Measurements from ENCODE around the gene CARD9. TPM values are rescaled to one million over a fixed set of nuclear protein-coding genes. Genes with fewer than 3 reads are reported as not detected.

The CARD9 gene
- total RNA-seq, 1 donor from 2014 or later, result not detected

DNA sequence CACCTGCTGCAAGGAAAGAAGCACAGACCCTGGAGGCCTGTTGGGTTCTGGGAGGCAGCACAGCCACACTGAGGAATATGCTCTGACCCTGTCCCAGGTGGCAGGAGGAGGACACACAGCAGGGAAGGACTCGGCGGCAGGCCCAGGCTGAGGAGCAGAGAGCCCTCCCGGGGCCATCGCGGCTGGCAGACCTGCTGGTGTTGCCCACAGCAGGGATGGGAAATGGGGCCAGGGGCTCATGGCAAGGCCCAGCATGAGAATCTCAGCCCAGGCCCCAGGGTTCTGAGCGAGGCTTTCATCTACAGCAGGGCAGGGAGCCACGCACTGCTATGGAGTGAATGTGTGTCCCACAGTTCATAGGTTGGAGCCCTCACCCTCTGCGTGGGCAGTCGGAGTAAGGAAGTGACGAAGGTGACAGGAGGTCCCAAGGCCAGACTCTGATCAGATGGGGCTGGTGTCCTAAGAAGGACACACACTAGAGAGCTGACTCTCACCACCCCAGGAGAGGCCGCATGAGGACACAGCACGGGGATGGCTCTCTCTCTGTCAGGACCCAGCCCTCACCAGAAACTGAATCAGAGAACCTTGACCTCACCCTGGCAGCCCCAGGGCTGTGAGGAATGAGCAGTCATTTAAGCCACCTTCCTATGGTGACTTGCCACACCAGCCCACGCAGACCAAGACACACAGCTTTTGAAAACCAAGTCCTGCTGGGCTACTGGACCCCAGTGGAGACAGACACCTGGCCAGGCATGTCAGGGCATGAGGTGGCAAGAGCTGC is 56.4 kb downstream of the CARD9 start:
- Histone ChIP-seq H3K79me2 (ENCODE audit: low read depth) (no peaks in the 10 kb centered on the region), H4K20me1 (ENCODE audit: low read depth) (no peaks in the 10 kb centered on the region), H3F3A (ENCODE audit: low read depth) (no peaks in the 10 kb centered on the region), H3K36me3 (no peaks in the 10 kb centered on the region), H3K9ac (no peak overlapping the region), H3K4me1 (no peaks in the 10 kb centered on the region), H3K27ac (no peak overlapping the region), H3K4me2 (no peak overlapping the region), H2AFZ (replicated peaks) (no peak overlapping the region), H3K4me3 (no peak overlapping the region), H3K9me3 (ENCODE audit: low read depth) (peaks cover 3% of the 10 kb centered on the region), H3K27me3 (no peaks in the 10 kb centered on the region)
- Mint-ChIP-seq H3K9me3 (peaks cover 22% of the 10 kb centered on the region), H3K36me3 (peaks cover 5% of the 10 kb centered on the region), H3K4me1 (peaks cover 14% of the 10 kb centered on the region), H3K4me3 (peak overlapping the region; percentile 10), H3K27me3 (ENCODE audit: insufficient read depth, low read depth) (peaks cover 13% of the 10 kb centered on the region), H3K27ac (peak overlapping the region; percentile 50)
- DNase-seq (ENCODE audit: low spot score), result no peak
- TF ChIP-seq, protein P1, sequence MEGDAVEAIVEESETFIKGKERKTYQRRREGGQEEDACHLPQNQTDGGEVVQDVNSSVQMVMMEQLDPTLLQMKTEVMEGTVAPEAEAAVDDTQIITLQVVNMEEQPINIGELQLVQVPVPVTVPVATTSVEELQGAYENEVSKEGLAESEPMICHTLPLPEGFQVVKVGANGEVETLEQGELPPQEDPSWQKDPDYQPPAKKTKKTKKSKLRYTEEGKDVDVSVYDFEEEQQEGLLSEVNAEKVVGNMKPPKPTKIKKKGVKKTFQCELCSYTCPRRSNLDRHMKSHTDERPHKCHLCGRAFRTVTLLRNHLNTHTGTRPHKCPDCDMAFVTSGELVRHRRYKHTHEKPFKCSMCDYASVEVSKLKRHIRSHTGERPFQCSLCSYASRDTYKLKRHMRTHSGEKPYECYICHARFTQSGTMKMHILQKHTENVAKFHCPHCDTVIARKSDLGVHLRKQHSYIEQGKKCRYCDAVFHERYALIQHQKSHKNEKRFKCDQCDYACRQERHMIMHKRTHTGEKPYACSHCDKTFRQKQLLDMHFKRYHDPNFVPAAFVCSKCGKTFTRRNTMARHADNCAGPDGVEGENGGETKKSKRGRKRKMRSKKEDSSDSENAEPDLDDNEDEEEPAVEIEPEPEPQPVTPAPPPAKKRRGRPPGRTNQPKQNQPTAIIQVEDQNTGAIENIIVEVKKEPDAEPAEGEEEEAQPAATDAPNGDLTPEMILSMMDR (IDR thresholded peaks at IDR 0.05), result no peak
- TF ChIP-seq EZH2 (IDR thresholded peaks at IDR 0.05) (no peak), EZH2phosphoT487 (IDR thresholded peaks at IDR 0.05) (no peak)

- Mint-ChIP-seq H3K36me3 (peaks cover 5% of the 10 kb centered on the region), H3K4me3 (peak overlapping the region; percentile 21), H3K27ac (peak overlapping the region; percentile 43), H3K9me3 (peaks cover 22% of the 10 kb centered on the region), H3K4me1 (peaks cover 13% of the 10 kb centered on the region), H3K27me3 (ENCODE audit: insufficient read depth, low read depth) (peaks cover 13% of the 10 kb centered on the region)
- Histone ChIP-seq H3K36me3 (no peaks in the 10 kb centered on the region), H4K20me1 (ENCODE audit: low read depth) (no peaks in the 10 kb centered on the region), H3F3A (ENCODE audit: low read depth) (no peaks in the 10 kb centered on the region), H3K4me3 (no peak overlapping the region), H2AFZ (replicated peaks) (no peak overlapping the region), H3K9ac (no peak overlapping the region), H3K27ac (no peak overlapping the region), H3K9me3 (ENCODE audit: low read depth) (peaks cover 3% of the 10 kb centered on the region), H3K27me3 (no peaks in the 10 kb centered on the region), H3K4me1 (no peaks in the 10 kb centered on the region), H3K4me2 (no peak overlapping the region), H3K79me2 (ENCODE audit: low read depth) (no peaks in the 10 kb centered on the region)
- TF ChIP-seq EZH2phosphoT487 (IDR thresholded peaks at IDR 0.05) (no peak), EZH2 (IDR thresholded peaks at IDR 0.05) (no peak)
- TF ChIP-seq, protein P1 (IDR thresholded peaks at IDR 0.05), result no peak
- no peak for DNase-seq (ENCODE audit: low spot score)
Measured at GRCh38 chr9:136316271-136316751, 57.2 kb downstream of the CARD9 start.

GRCh38 chr9:136314944-136315343 is 58.5 kb downstream of the CARD9 start:
- TF ChIP-seq EZH2phosphoT487 (IDR thresholded peaks at IDR 0.05), result no peak
- TF ChIP-seq, protein P1 (IDR thresholded peaks at IDR 0.05), result no peak
- TF ChIP-seq EZH2 (IDR thresholded peaks at IDR 0.05), result no peak
- Histone ChIP-seq H3K4me3 (no peak overlapping the region), H3K9me3 (ENCODE audit: low read depth) (no peaks in the 10 kb centered on the region), H3K4me2 (no peak overlapping the region), H4K20me1 (ENCODE audit: low read depth) (no peaks in the 10 kb centered on the region), H3F3A (ENCODE audit: low read depth) (peaks cover 4% of the 10 kb centered on the region), H3K27me3 (no peaks in the 10 kb centered on the region), H3K27ac (no peak overlapping the region), H3K79me2 (ENCODE audit: low read depth) (no peaks in the 10 kb centered on the region), H3K9ac (no peak overlapping the region), H3K4me1 (no peaks in the 10 kb centered on the region), H3K36me3 (no peaks in the 10 kb centered on the region), H2AFZ (replicated peaks) (no peak overlapping the region)
- peaks cover 5% of the 10 kb centered on the region for H3K36me3 Mint-ChIP-seq
- peaks cover 13% of the 10 kb centered on the region for H3K4me1 Mint-ChIP-seq
- H3K4me3 Mint-ChIP-seq, result no peak overlapping the region
- DNase-seq (ENCODE audit: low spot score), result no peak
- H3K27me3 Mint-ChIP-seq (ENCODE audit: insufficient read depth, low read depth), result peaks cover 10% of the 10 kb centered on the region
- peaks cover 22% of the 10 kb centered on the region for H3K9me3 Mint-ChIP-seq
- no peak overlapping the region for H3K27ac Mint-ChIP-seq

All from neural progenitor cell (in vitro differentiated cells).